GM18858 (cell line): Measurements from ENCODE around the gene SLC46A2.
A peak's percentile ranks its signal among the peaks of the same experiment; 100 is the strongest.

Experiments
- ATAC-seq: cut with Tn5 transposase; IDR thresholded peaks from one replicate; pipeline ENCODE4 v1.9.1; 2021; ENCODE audit not compliant: unreplicated experiment

The SLC46A2 gene

GRCh38 chr9:112886351-112886750 is 4.3 kb downstream of the SLC46A2 start:
- no peak for ATAC-seq

GRCh38 chr9:112885324-112885723 is 5.4 kb downstream of the SLC46A2 start:
- no peak for ATAC-seq

GRCh38 chr9:112884721-112885120 is 6.0 kb downstream of the SLC46A2 start:
- no peak for ATAC-seq

- ATAC-seq: no peak
These were observed 6.6 kb downstream of the SLC46A2 start for GRCh38 chr9:112884101-112884500.

- ATAC-seq: no peak
These were observed 9.3 kb downstream of the SLC46A2 start for GRCh38 chr9:112881331-112881730.

GRCh38 chr9:112880650-112881049 is 10.0 kb downstream of the SLC46A2 start:
- no peak for ATAC-seq

GRCh38 chr9:112878752-112879151 is 11.9 kb downstream of the SLC46A2 start:
- no peak for ATAC-seq

GRCh38 chr9:112873773-112874405 is 16.8 kb downstream of the SLC46A2 start:
- ATAC-seq: no peak

GRCh38 chr9:112872019-112872418 is 18.7 kb downstream of the SLC46A2 start:
- ATAC-seq: no peak

- ATAC-seq: no peak
These were observed 20.1 kb downstream of the SLC46A2 start for GRCh38 chr9:112870556-112870955.

- ATAC-seq: no peak
These were observed 20.8 kb downstream of the SLC46A2 start for GRCh38 chr9:112869917-112870316.

GRCh38 chr9:112869041-112869529 is 21.6 kb downstream of the SLC46A2 start:
- ATAC-seq: peak; percentile 61

GRCh38 chr9:112868461-112868860 is 22.2 kb downstream of the SLC46A2 start:
- ATAC-seq: no peak

- no peak for ATAC-seq
These were observed 23.2 kb downstream of the SLC46A2 start for GRCh38 chr9:112867275-112867991.

GRCh38 chr9:112866662-112867274 is 23.9 kb downstream of the SLC46A2 start:
- no peak for ATAC-seq

GRCh38 chr9:112864982-112865381 is 25.7 kb downstream of the SLC46A2 start:
- no peak for ATAC-seq

GRCh38 chr9:112864403-112864802 is 26.3 kb downstream of the SLC46A2 start:
- ATAC-seq: no peak

- ATAC-seq: no peak
These were observed 26.9 kb downstream of the SLC46A2 start for GRCh38 chr9:112863746-112864145.

GRCh38 chr9:112863214-112863613 is 27.5 kb downstream of the SLC46A2 start:
- ATAC-seq: no peak

GRCh38 chr9:112861638-112862555 is 28.8 kb downstream of the SLC46A2 start:
- no peak for ATAC-seq

- ATAC-seq: no peak
These were observed 29.5 kb downstream of the SLC46A2 start for GRCh38 chr9:112861155-112861554.
